Measurements from ENCODE around the gene BORCS6.

BORCS6 gene

GRCh38 chr17:8147805-8148404 lies 42.1 kb downstream of the BORCS6 start:
- Histone ChIP-seq H3K4me3 (ENCODE audit: low read length) (no peak overlapping the region), H4K20me1 (ENCODE audit: control insufficient read depth, insufficient read depth, low read depth, low read length) (no peaks in the 10 kb centered on the region), H3K27ac (ENCODE audit: low read depth, low read length) (no peak overlapping the region), H3F3A (ENCODE audit: control insufficient read depth, insufficient read depth) (peaks cover 3% of the 10 kb centered on the region), H3K9me2 (replicated peaks; ENCODE audit: control insufficient read depth, low read length) (no peaks in the 10 kb centered on the region), H3K4me2 (ENCODE audit: low read length) (no peak overlapping the region), H3K79me2 (ENCODE audit: control insufficient read depth, low read length) (peaks cover 21% of the 10 kb centered on the region), H3K9me3 (ENCODE audit: control insufficient read depth, insufficient read depth, low read length) (no peaks in the 10 kb centered on the region), H3K36me3 (ENCODE audit: control insufficient read depth, low read length) (peaks cover 58% of the 10 kb centered on the region), H3K4me1 (ENCODE audit: control insufficient read depth, low read length) (peaks cover 27% of the 10 kb centered on the region), H3K27me3 (ENCODE audit: control insufficient read depth, low read length) (no peaks in the 10 kb centered on the region)
- TF ChIP-seq EZH2phosphoT487 (IDR thresholded peaks at IDR 0.05; ENCODE audit: borderline replicate concordance, low read length) (no peak), CTCF (IDR thresholded peaks at IDR 0.05; ENCODE audit: low read depth, low read length, poor library complexity, severe bottlenecking) (no peak)

DNA sequence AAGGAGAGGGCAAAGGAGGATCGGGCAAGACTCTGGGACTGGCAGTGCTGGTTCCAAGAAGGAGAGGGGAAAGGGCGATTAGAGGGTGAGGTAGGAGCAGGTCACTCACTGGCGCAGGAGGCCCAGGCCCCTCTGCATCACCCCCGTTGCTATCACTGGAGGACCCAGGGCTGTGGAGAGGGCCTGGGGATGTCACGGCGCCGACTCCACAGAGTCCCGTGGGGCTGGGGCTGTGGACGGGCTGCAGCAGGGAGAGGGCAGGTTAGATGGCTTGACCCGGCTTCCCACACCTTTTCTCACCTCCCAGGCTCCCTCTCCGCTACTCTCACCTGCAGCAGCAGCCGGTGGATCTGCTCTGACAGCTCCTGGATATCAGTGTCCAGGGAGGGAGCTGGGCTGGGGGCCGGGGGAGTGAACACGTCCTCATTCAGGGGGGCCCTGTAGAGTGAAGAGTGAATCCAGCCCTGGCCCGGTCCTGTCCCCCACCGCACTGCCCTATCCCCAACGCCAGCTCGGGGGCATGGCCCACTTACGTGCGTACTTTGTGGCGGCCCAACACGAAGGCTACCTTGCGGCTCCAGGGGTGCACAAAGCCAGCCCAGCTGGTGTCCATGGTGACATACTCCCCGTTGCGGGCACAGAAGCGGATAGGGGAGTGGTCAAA lies 42.7 kb downstream of the BORCS6 start:
- Histone ChIP-seq H3K4me1 (ENCODE audit: control insufficient read depth, low read length) (peaks cover 20% of the 10 kb centered on the region), H3K9me3 (ENCODE audit: control insufficient read depth, insufficient read depth, low read length) (no peaks in the 10 kb centered on the region), H3K4me2 (ENCODE audit: low read length) (no peak overlapping the region), H3K79me2 (ENCODE audit: control insufficient read depth, low read length) (peaks cover 21% of the 10 kb centered on the region), H3F3A (ENCODE audit: control insufficient read depth, insufficient read depth) (no peaks in the 10 kb centered on the region), H4K20me1 (ENCODE audit: control insufficient read depth, insufficient read depth, low read depth, low read length) (no peaks in the 10 kb centered on the region), H3K4me3 (ENCODE audit: low read length) (no peak overlapping the region), H3K9me2 (replicated peaks; ENCODE audit: control insufficient read depth, low read length) (no peaks in the 10 kb centered on the region), H3K36me3 (ENCODE audit: control insufficient read depth, low read length) (peaks cover 62% of the 10 kb centered on the region), H3K27ac (ENCODE audit: low read depth, low read length) (no peak overlapping the region), H3K27me3 (ENCODE audit: control insufficient read depth, low read length) (no peaks in the 10 kb centered on the region)
- TF ChIP-seq CTCF (IDR thresholded peaks at IDR 0.05; ENCODE audit: low read depth, low read length, poor library complexity, severe bottlenecking) (no peak), EZH2phosphoT487 (IDR thresholded peaks at IDR 0.05; ENCODE audit: borderline replicate concordance, low read length) (no peak)

DNA sequence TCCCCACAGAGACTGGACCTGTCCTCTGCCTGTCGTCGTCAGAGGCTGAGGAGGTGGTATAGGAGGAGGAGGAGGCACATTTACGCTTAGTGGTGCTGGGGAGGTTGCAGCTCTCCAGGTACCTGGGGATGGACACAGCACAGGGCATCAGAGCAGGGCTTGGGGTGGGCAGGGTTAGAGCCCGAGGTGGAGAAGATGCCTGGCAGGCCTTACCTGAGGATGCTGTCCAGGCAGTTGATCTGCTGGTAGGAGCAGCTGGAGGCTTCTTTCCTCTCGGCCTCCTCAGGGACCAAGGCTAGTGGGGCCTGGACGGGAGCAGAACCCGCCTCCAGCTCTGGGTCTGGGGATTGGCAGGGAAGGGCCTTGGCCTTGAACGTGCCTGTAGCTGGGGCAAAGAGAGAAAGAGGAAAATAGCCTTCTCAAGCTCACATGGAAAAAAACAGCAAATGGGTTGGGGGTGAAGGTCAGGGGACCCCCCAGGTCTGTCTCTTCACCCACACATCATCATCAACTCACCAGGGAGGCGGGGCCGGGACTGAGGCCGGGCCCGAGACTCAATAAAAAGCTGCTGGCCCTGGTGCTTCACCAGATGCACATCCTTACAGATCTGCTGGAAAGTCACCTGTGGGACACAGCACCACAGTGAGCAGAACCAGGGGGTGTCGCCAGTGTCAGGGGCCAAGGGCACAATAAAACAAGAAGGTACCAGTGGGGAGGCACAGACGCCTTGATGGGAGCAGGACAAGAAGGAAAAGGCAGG lies 43.4 kb downstream of the BORCS6 start:
- Histone ChIP-seq H3F3A (ENCODE audit: control insufficient read depth, insufficient read depth) (no peaks in the 10 kb centered on the region), H3K36me3 (ENCODE audit: control insufficient read depth, low read length) (peaks cover 66% of the 10 kb centered on the region), H3K27ac (ENCODE audit: low read depth, low read length) (no peak overlapping the region), H3K79me2 (ENCODE audit: control insufficient read depth, low read length) (peaks cover 16% of the 10 kb centered on the region), H3K4me1 (ENCODE audit: control insufficient read depth, low read length) (peaks cover 13% of the 10 kb centered on the region), H3K9me2 (replicated peaks; ENCODE audit: control insufficient read depth, low read length) (no peaks in the 10 kb centered on the region), H3K4me2 (ENCODE audit: low read length) (no peak overlapping the region), H4K20me1 (ENCODE audit: control insufficient read depth, insufficient read depth, low read depth, low read length) (no peaks in the 10 kb centered on the region), H3K4me3 (ENCODE audit: low read length) (no peak overlapping the region), H3K27me3 (ENCODE audit: control insufficient read depth, low read length) (no peaks in the 10 kb centered on the region), H3K9me3 (ENCODE audit: control insufficient read depth, insufficient read depth, low read length) (no peaks in the 10 kb centered on the region)
- TF ChIP-seq CTCF (IDR thresholded peaks at IDR 0.05; ENCODE audit: low read depth, low read length, poor library complexity, severe bottlenecking), result no peak
